HepG2 (cell line): ENCODE measurements around the gene CLTA. TPM values are rescaled to one million over a fixed set of nuclear protein-coding genes. Genes with fewer than 3 reads are reported as not detected.

Experiments used
- CEBPZ ChIP-seq: IDR thresholded peaks from 2 replicates; pipeline ENCODE4 v1.6.1; 2012; ENCODE audit warnings: low read length, improper control_type of control experiment
- HMG20B ChIP-seq: conservative IDR thresholded peaks from 2 replicates; pipeline ENCODE4 v1.6.1; 2016; ENCODE audit warnings: missing genetic modification reagents, missing compliant biosample characterization
- MAFK ChIP-seq, 2 experiments: IDR thresholded peaks in 1 of 2; conservative IDR thresholded peaks in 1 of 2; 2 replicates each; pipeline ENCODE4 v1.6.1; 2011; ENCODE audit warnings: improper control_type of control experiment in 2 of 2, low read length in 2 of 2
- MAZ ChIP-seq, 2 experiments: sonication (generic) in 1 of 2; formaldehyde crosslinking in 1 of 2; IDR thresholded peaks; 2 replicates each; pipeline versions ENCODE4 v1.5.0 to v1.6.1; 2012 to 2020; ENCODE audit warnings: low read depth in 2 of 2, mild to moderate bottlenecking in 2 of 2, borderline replicate concordance in 1 of 2, improper control_type of control experiment in 1 of 2, low read length in 1 of 2, missing genetic modification reagents in 1 of 2, moderate library complexity in 1 of 2
- MXD3 ChIP-seq: IDR thresholded peaks from 2 replicates; pipeline ENCODE4 v1.6.1; 2016; ENCODE audit warnings: mild to moderate bottlenecking, missing biosample characterization, missing genetic modification reagents
- PBX3 ChIP-seq: sonication (generic); formaldehyde crosslinking; IDR thresholded peaks from 2 replicates; pipeline ENCODE4 v1.8.1; 2023; ENCODE audit warnings: missing genetic modification reagents, inconsistent platforms, borderline replicate concordance
- POLR2AphosphoS5 ChIP-seq: IDR thresholded peaks from 2 replicates; pipeline ENCODE4 v1.6.1; 2012; ENCODE audit warnings: low read depth, low read length
- PRDM15 ChIP-seq: sonication (generic); formaldehyde crosslinking; IDR thresholded peaks from 2 replicates; pipeline ENCODE4 v1.4.0; 2020; ENCODE audit warnings: missing genetic modification reagents
- TCF12 ChIP-seq, 2 experiments: fragments of 450-650 bp in 1 of 2; sonication (generic) in 1 of 2; formaldehyde crosslinking in 1 of 2; IDR thresholded peaks; 2 replicates each; pipeline versions ENCODE4 v1.6.1 to v1.8.0; 2017 to 2022; ENCODE audit warnings: antibody characterized with exemption in 1 of 2, mild to moderate bottlenecking in 1 of 2, missing genetic modification reagents in 1 of 2, moderate library complexity in 1 of 2
- ZNF276 ChIP-seq: sonication (generic); formaldehyde crosslinking; IDR thresholded peaks from 2 replicates; pipeline ENCODE4 v1.4.0; 2020; ENCODE audit warnings: mild to moderate bottlenecking, low read depth, missing genetic modification reagents
- ZNF652 ChIP-seq: IDR thresholded peaks from 2 replicates; pipeline ENCODE4 v1.6.1; 2016; ENCODE audit warnings: low read depth, borderline replicate concordance
- ZNF660 ChIP-seq: sonication (generic); formaldehyde crosslinking; IDR thresholded peaks from 2 replicates; pipeline ENCODE4 v1.5.1; 2020; ENCODE audit warnings: mild to moderate bottlenecking, low read depth, missing genetic modification reagents, borderline replicate concordance
- ZNF775 ChIP-seq: sonication (generic); formaldehyde crosslinking; IDR thresholded peaks from 2 replicates; pipeline ENCODE4 v1.4.0; 2020; ENCODE audit warnings: missing genetic modification reagents, mild to moderate bottlenecking, moderate library complexity, borderline replicate concordance
- ZNF816 ChIP-seq: sonication (generic); formaldehyde crosslinking; IDR thresholded peaks from 2 replicates; pipeline ENCODE4 v1.8.0; 2022; ENCODE audit warnings: missing genetic modification reagents, mild to moderate bottlenecking, borderline replicate concordance
- ZNF879 ChIP-seq: sonication (generic); formaldehyde crosslinking; IDR thresholded peaks from 2 replicates; pipeline ENCODE4 v1.8.1; 2023; ENCODE audit warnings: missing genetic modification reagents
- polyA plus RNA-seq, 8 experiments: library from polyadenylated mRNA; depleted of rRNA in 3 of 8; stranded (reverse) in 7 of 8; unstranded in 1 of 8; fragments of >200 nt; fragmentation: Illumina TruSeq in 4 of 8; extraction: Trizol in 4 of 8; gene quantifications; 2 replicates each; pipeline versions ENCODE4 v1.2.1 to v1.2.3, GENCODE V29; 2011 to 2016; ENCODE audit warnings: low read depth in 4 of 8, missing spikeins in 1 of 8, mixed read lengths in 1 of 8; ENCODE audit not compliant: insufficient read depth in 1 of 8
- total RNA-seq, 5 experiments: library from RNA; depleted of rRNA; stranded (reverse); fragments of >200 nt; fragmentation: Illumina TruSeq; extraction: Trizol; gene quantifications; 2 replicates each; pipeline ENCODE4 v1.2.3, GENCODE V29; 2016; ENCODE audit warnings: low read depth in 1 of 5

CLTA gene
- total and polyA plus RNA-seq, 2 of the 13 experiments (the other 11 are each of a cell fraction or from before 2014, with no cell fraction given), result 143 to 222 TPM

GRCh38 chr9:36190388-36191289 is at the start of gene CLTA (continued):
- TF ChIP-seq ZNF276 (CRISPR knock-in tag), result no peak; the same call in 1 of the 2 replicates
- no peak for TF ChIP-seq ZNF879
- TF ChIP-seq MAFK (conservative IDR thresholded peaks at IDR 0.05 in 1 of 2, IDR thresholded peaks at IDR 0.05 in 1 of 2; ENCODE audit: low read length in 2 of 2), result no peak
- TF ChIP-seq CEBPZ, result no peak
- TF ChIP-seq ZNF660 (CRISPR knock-in tag), result no peak
- no peak for TF ChIP-seq TCF12 (IDR thresholded peaks at IDR 0.05)
- TF ChIP-seq TCF12 (CRISPR knock-in tag; IDR thresholded peaks at IDR 0.05), result no peak
- peak; percentile 89 for TF ChIP-seq MXD3
- TF ChIP-seq ZNF775 (CRISPR knock-in tag), result no peak
- no peak for TF ChIP-seq ZNF652
- TF ChIP-seq ZNF816, result no peak
- TF ChIP-seq PBX3 (CRISPR knock-in tag), result no peak
- 0 out of 2 replicates have a peak, but pooled peaks have one; percentile 84 for TF ChIP-seq MAZ (IDR thresholded peaks at IDR 0.05; ENCODE audit: borderline replicate concordance, low read depth, low read length)
- TF ChIP-seq MAZ (CRISPR knock-in tag; IDR thresholded peaks at IDR 0.05; ENCODE audit: low read depth), result peak; percentile 69
- peak; percentile 96 for TF ChIP-seq POLR2AphosphoS5
- TF ChIP-seq HMG20B, result no peak; the same call in 1 of the 2 replicates
- peak; percentile 76 for TF ChIP-seq PRDM15 (CRISPR knock-in tag)
